Measurements from ENCODE around the gene NLGN1.
"Not testable (repeated sequence)": the region's sequence is repeated elsewhere in the genome, so short reads cannot be mapped to it uniquely, and the experiment has no call there.

The NLGN1 gene

GRCh38 chr3:173473237-173473636 is 75.7 kb downstream of the NLGN1 start:
- Mint-ChIP-seq H3K27ac (no peak overlapping the region), H3K4me3 (no peak overlapping the region), H3K27me3 (no peaks in the 10 kb centered on the region), H3K9me3 (peaks cover 6% of the 10 kb centered on the region), H3K4me1 (ENCODE audit: low read depth) (no peaks in the 10 kb centered on the region), H3K36me3 (ENCODE audit: low read depth) (no peaks in the 10 kb centered on the region)

GRCh38 chr3:173479301-173479700 is 81.8 kb downstream of the NLGN1 start:
- no peak overlapping the region for H3K4me3 Mint-ChIP-seq
- H3K4me1 Mint-ChIP-seq (ENCODE audit: low read depth) = no peaks in the 10 kb centered on the region
- H3K27me3 Mint-ChIP-seq = no peaks in the 10 kb centered on the region
- H3K9me3 Mint-ChIP-seq = peaks cover 21% of the 10 kb centered on the region
- H3K36me3 Mint-ChIP-seq (ENCODE audit: low read depth) = no peaks in the 10 kb centered on the region
- H3K27ac Mint-ChIP-seq = no peak overlapping the region

GRCh38 chr3:173501931-173502489 is 104.5 kb downstream of the NLGN1 start:
- Mint-ChIP-seq H3K27me3 (no peaks in the 10 kb centered on the region), H3K27ac (no peak overlapping the region), H3K9me3 (no peaks in the 10 kb centered on the region), H3K4me3 (no peak overlapping the region), H3K4me1 (ENCODE audit: low read depth) (no peaks in the 10 kb centered on the region), H3K36me3 (ENCODE audit: low read depth) (no peaks in the 10 kb centered on the region)

- Mint-ChIP-seq H3K27me3 (no peaks in the 10 kb centered on the region), H3K27ac (no peak overlapping the region), H3K36me3 (ENCODE audit: low read depth) (no peaks in the 10 kb centered on the region), H3K9me3 (no peaks in the 10 kb centered on the region), H3K4me1 (ENCODE audit: low read depth) (no peaks in the 10 kb centered on the region), H3K4me3 (no peak overlapping the region)
These were observed 105.5 kb downstream of the NLGN1 start for GRCh38 chr3:173502983-173503568.

- Mint-ChIP-seq H3K4me1 (ENCODE audit: low read depth) (no peaks in the 10 kb centered on the region), H3K9me3 (peaks cover 7% of the 10 kb centered on the region), H3K27ac (no peak overlapping the region), H3K27me3 (no peaks in the 10 kb centered on the region), H3K36me3 (ENCODE audit: low read depth) (no peaks in the 10 kb centered on the region), H3K4me3 (no peak overlapping the region)
These were observed 113.0 kb downstream of the NLGN1 start for GRCh38 chr3:173510565-173510964.

GRCh38 chr3:173513123-173513522 is 115.6 kb downstream of the NLGN1 start:
- no peaks in the 10 kb centered on the region for H3K36me3 Mint-ChIP-seq (ENCODE audit: low read depth)
- H3K27me3 Mint-ChIP-seq = no peaks in the 10 kb centered on the region
- H3K27ac Mint-ChIP-seq = no peak overlapping the region
- H3K9me3 Mint-ChIP-seq = peaks cover 7% of the 10 kb centered on the region
- no peaks in the 10 kb centered on the region for H3K4me1 Mint-ChIP-seq (ENCODE audit: low read depth)
- H3K4me3 Mint-ChIP-seq = no peak overlapping the region

- Mint-ChIP-seq H3K9me3 (peaks cover 32% of the 10 kb centered on the region), H3K4me3 (no peak overlapping the region), H3K27ac (no peak overlapping the region), H3K27me3 (no peaks in the 10 kb centered on the region), H3K4me1 (ENCODE audit: low read depth) (no peaks in the 10 kb centered on the region), H3K36me3 (ENCODE audit: low read depth) (no peaks in the 10 kb centered on the region)
These were observed 131.6 kb downstream of the NLGN1 start for GRCh38 chr3:173529062-173529711.

GRCh38 chr3:173531602-173532001 is 134.1 kb downstream of the NLGN1 start:
- H3K36me3 Mint-ChIP-seq (ENCODE audit: low read depth) = no peaks in the 10 kb centered on the region
- H3K4me3 Mint-ChIP-seq = no peak overlapping the region
- no peaks in the 10 kb centered on the region for H3K27me3 Mint-ChIP-seq
- no peak overlapping the region for H3K27ac Mint-ChIP-seq
- no peaks in the 10 kb centered on the region for H3K4me1 Mint-ChIP-seq (ENCODE audit: low read depth)
- H3K9me3 Mint-ChIP-seq = peaks cover 13% of the 10 kb centered on the region

GRCh38 chr3:173538410-173538809 is 140.9 kb downstream of the NLGN1 start:
- H3K4me1 Mint-ChIP-seq (ENCODE audit: low read depth) = no peaks in the 10 kb centered on the region
- no peaks in the 10 kb centered on the region for H3K27me3 Mint-ChIP-seq
- H3K36me3 Mint-ChIP-seq (ENCODE audit: low read depth) = no peaks in the 10 kb centered on the region
- no peaks in the 10 kb centered on the region for H3K9me3 Mint-ChIP-seq
- H3K27ac Mint-ChIP-seq = no peak overlapping the region
- no peak overlapping the region for H3K4me3 Mint-ChIP-seq

- not testable (repeated sequence) for H3K27me3 Mint-ChIP-seq; H3K9me3 Mint-ChIP-seq; H3K27ac Mint-ChIP-seq; H3K4me3 Mint-ChIP-seq; H3K4me1 Mint-ChIP-seq (ENCODE audit: low read depth); H3K36me3 Mint-ChIP-seq (ENCODE audit: low read depth)
These were observed 148.0 kb downstream of the NLGN1 start for GRCh38 chr3:173545590-173545989.

GRCh38 chr3:173547070-173547469 is 149.5 kb downstream of the NLGN1 start:
- H3K4me1 Mint-ChIP-seq (ENCODE audit: low read depth) = no peaks in the 10 kb centered on the region
- H3K9me3 Mint-ChIP-seq = no peaks in the 10 kb centered on the region
- no peaks in the 10 kb centered on the region for H3K27me3 Mint-ChIP-seq
- no peak overlapping the region for H3K27ac Mint-ChIP-seq
- no peak overlapping the region for H3K4me3 Mint-ChIP-seq
- no peaks in the 10 kb centered on the region for H3K36me3 Mint-ChIP-seq (ENCODE audit: low read depth)

- H3K4me1 Mint-ChIP-seq (ENCODE audit: low read depth) = no peaks in the 10 kb centered on the region
- H3K36me3 Mint-ChIP-seq (ENCODE audit: low read depth) = no peaks in the 10 kb centered on the region
- H3K9me3 Mint-ChIP-seq = no peaks in the 10 kb centered on the region
- no peak overlapping the region for H3K27ac Mint-ChIP-seq
- no peaks in the 10 kb centered on the region for H3K27me3 Mint-ChIP-seq
- no peak overlapping the region for H3K4me3 Mint-ChIP-seq
These were observed 150.7 kb downstream of the NLGN1 start for GRCh38 chr3:173548261-173548660.

- Mint-ChIP-seq H3K9me3 (no peaks in the 10 kb centered on the region), H3K27ac (no peak overlapping the region), H3K4me3 (no peak overlapping the region), H3K27me3 (no peaks in the 10 kb centered on the region), H3K36me3 (ENCODE audit: low read depth) (no peaks in the 10 kb centered on the region), H3K4me1 (ENCODE audit: low read depth) (no peaks in the 10 kb centered on the region)
These were observed 155.0 kb downstream of the NLGN1 start for GRCh38 chr3:173552526-173552925.

GRCh38 chr3:173553635-173554280 is 156.2 kb downstream of the NLGN1 start:
- no peaks in the 10 kb centered on the region for H3K4me1 Mint-ChIP-seq (ENCODE audit: low read depth)
- H3K27ac Mint-ChIP-seq = no peak overlapping the region
- no peaks in the 10 kb centered on the region for H3K27me3 Mint-ChIP-seq

GRCh38 chr3:173556546-173556945 is 159.0 kb downstream of the NLGN1 start:
- no peaks in the 10 kb centered on the region for H3K36me3 Mint-ChIP-seq (ENCODE audit: low read depth)
- no peak overlapping the region for H3K4me3 Mint-ChIP-seq
- H3K4me1 Mint-ChIP-seq (ENCODE audit: low read depth) = no peaks in the 10 kb centered on the region
- H3K9me3 Mint-ChIP-seq = peaks cover 4% of the 10 kb centered on the region
- H3K27me3 Mint-ChIP-seq = no peaks in the 10 kb centered on the region
- H3K27ac Mint-ChIP-seq = no peak overlapping the region

More at GRCh38 chr3:173553635-173554280, 156.2 kb downstream of the NLGN1 start:
- Mint-ChIP-seq H3K9me3 (peaks cover 4% of the 10 kb centered on the region), H3K4me3 (no peak overlapping the region), H3K36me3 (ENCODE audit: low read depth) (no peaks in the 10 kb centered on the region)

Measured in stimulated activated naive CD8-positive, alpha-beta T cell treated with anti-CD3 and anti-CD28 coated beads, Interleukin-15, Interleukin-2, amounts not matched to agents 100 ng/mL and 50 ng/mL, for 24 hours (primary cell).